ENCODE results near the gene C16orf89.

Gene C16orf89

GRCh38 chr16:5027086-5027485 lies 38.7 kb downstream of the C16orf89 start:
- Histone ChIP-seq H3K4me3 (replicated peaks; ENCODE audit: low read depth, low read length) (no peak overlapping the region), H3K27me3 (replicated peaks; ENCODE audit: control insufficient read depth, insufficient read depth, low read length) (no peaks in the 10 kb centered on the region), H3K36me3 (ENCODE audit: control insufficient read depth, insufficient read depth, low read length) (peaks cover 1% of the 10 kb centered on the region)
- no peak for DNase-seq (ENCODE audit: extremely low read depth, insufficient read length)
- no peak for TF ChIP-seq CTCF (IDR thresholded peaks at IDR 0.05; ENCODE audit: insufficient read depth, low read length, poor library complexity, severe bottlenecking)

GRCh38 chr16:5026664-5027063 lies 39.1 kb downstream of the C16orf89 start:
- Histone ChIP-seq H3K27me3 (replicated peaks; ENCODE audit: control insufficient read depth, insufficient read depth, low read length) (no peaks in the 10 kb centered on the region), H3K36me3 (ENCODE audit: control insufficient read depth, insufficient read depth, low read length) (peaks cover 1% of the 10 kb centered on the region), H3K4me3 (replicated peaks; ENCODE audit: low read depth, low read length) (no peak overlapping the region)
- no peak for DNase-seq (ENCODE audit: extremely low read depth, insufficient read length)
- TF ChIP-seq CTCF (IDR thresholded peaks at IDR 0.05; ENCODE audit: insufficient read depth, low read length, poor library complexity, severe bottlenecking): no peak

GRCh38 chr16:5025171-5025632 lies 40.6 kb downstream of the C16orf89 start:
- Histone ChIP-seq H3K36me3 (ENCODE audit: control insufficient read depth, insufficient read depth, low read length) (peaks cover 1% of the 10 kb centered on the region), H3K4me3 (replicated peaks; ENCODE audit: low read depth, low read length) (no peak overlapping the region), H3K27me3 (replicated peaks; ENCODE audit: control insufficient read depth, insufficient read depth, low read length) (no peaks in the 10 kb centered on the region)
- TF ChIP-seq CTCF (IDR thresholded peaks at IDR 0.05; ENCODE audit: insufficient read depth, low read length, poor library complexity, severe bottlenecking): peak; percentile 17
- DNase-seq (ENCODE audit: extremely low read depth, insufficient read length): no peak

- no peaks in the 10 kb centered on the region for H3K27me3 ChIP-seq (replicated peaks; ENCODE audit: control insufficient read depth, insufficient read depth, low read length)
- DNase-seq (ENCODE audit: extremely low read depth, insufficient read length): no peak
- TF ChIP-seq CTCF (IDR thresholded peaks at IDR 0.05; ENCODE audit: insufficient read depth, low read length, poor library complexity, severe bottlenecking): peak; percentile 6
- H3K4me3 ChIP-seq (replicated peaks; ENCODE audit: low read depth, low read length): no peak overlapping the region
- H3K36me3 ChIP-seq (ENCODE audit: control insufficient read depth, insufficient read depth, low read length): peaks cover 1% of the 10 kb centered on the region
These were observed 41.1 kb downstream of the C16orf89 start for GRCh38 chr16:5024632-5025031.

GRCh38 chr16:5022521-5022920 lies 43.2 kb downstream of the C16orf89 start:
- Histone ChIP-seq H3K27me3 (replicated peaks; ENCODE audit: control insufficient read depth, insufficient read depth, low read length) (no peaks in the 10 kb centered on the region), H3K36me3 (ENCODE audit: control insufficient read depth, insufficient read depth, low read length) (0 out of 2 replicates have a peak, but pooled peaks cover 1% of the 10 kb centered on the region), H3K4me3 (replicated peaks; ENCODE audit: low read depth, low read length) (no peak overlapping the region)
- TF ChIP-seq CTCF (IDR thresholded peaks at IDR 0.05; ENCODE audit: insufficient read depth, low read length, poor library complexity, severe bottlenecking): no peak
- DNase-seq (ENCODE audit: extremely low read depth, insufficient read length): no peak

- no peaks in the 10 kb centered on the region for H3K27me3 ChIP-seq (replicated peaks; ENCODE audit: control insufficient read depth, insufficient read depth, low read length)
- DNase-seq (ENCODE audit: extremely low read depth, insufficient read length): no peak
- H3K36me3 ChIP-seq (ENCODE audit: control insufficient read depth, insufficient read depth, low read length): no peaks in the 10 kb centered on the region
- no peak overlapping the region for H3K4me3 ChIP-seq (replicated peaks; ENCODE audit: low read depth, low read length)
- no peak for TF ChIP-seq CTCF (IDR thresholded peaks at IDR 0.05; ENCODE audit: insufficient read depth, low read length, poor library complexity, severe bottlenecking)
These were observed 45.2 kb downstream of the C16orf89 start for GRCh38 chr16:5020551-5020950.
